ENCODE measurements around the gene ERF.

GRCh38 chr19:42295342-42295741, 40.4 kb upstream of the ERF start:
- no peak for TF ChIP-seq CTCF (IDR thresholded peaks at IDR 0.05; ENCODE audit: low read depth, low read length)
- no peak for TF ChIP-seq POLR2A (IDR thresholded peaks at IDR 0.05; ENCODE audit: extremely low read depth, insufficient read length)
- TF ChIP-seq, protein P1, sequence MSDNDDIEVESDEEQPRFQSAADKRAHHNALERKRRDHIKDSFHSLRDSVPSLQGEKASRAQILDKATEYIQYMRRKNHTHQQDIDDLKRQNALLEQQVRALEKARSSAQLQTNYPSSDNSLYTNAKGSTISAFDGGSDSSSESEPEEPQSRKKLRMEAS (IDR thresholded peaks at IDR 0.05; ENCODE audit: low read depth, low read length): no peak
- TF ChIP-seq MYC (IDR thresholded peaks at IDR 0.05; ENCODE audit: low read depth, low read length): no peak
